ENCODE results near the gene PSME1. TPM values are rescaled to one million over a fixed set of nuclear protein-coding genes. Genes with fewer than 3 reads are reported as not detected.

The PSME1 gene
- polyA plus RNA-seq, 1 donor (not counting 4 experiments of a cell fraction or from before 2014, with no cell fraction given), result 75.1 TPM

GRCh38 chr14:24162093-24162492 lies 26.1 kb downstream of the PSME1 start:
- Histone ChIP-seq H2AFZ (ENCODE audit: control insufficient read depth, low read length) (no peak overlapping the region), H4K20me1 (ENCODE audit: control insufficient read depth, extremely low read depth, insufficient read depth, low read length) (no peaks in the 10 kb centered on the region), H3K27ac (ENCODE audit: control insufficient read depth, insufficient read depth, low read length) (peak overlapping the region; percentile 99), H3K36me3 (ENCODE audit: control insufficient read depth in 2 of 2, extremely low read depth in 1 of 2, insufficient read depth in 2 of 2, low read length in 2 of 2) (peaks cover 53 to 58% of the 10 kb centered on the region in 2 experiments), H3K4me3 (ENCODE audit: control insufficient read depth in 2 of 3, extremely low read depth in 1 of 3, insufficient read depth in 2 of 3, low read depth in 1 of 3, low read length in 3 of 3) (peak overlapping the region; percentile 72 to 96 (median 95)), H3K27me3 (ENCODE audit: control insufficient read depth, extremely low read depth, insufficient read depth, low read length) (no peaks in the 10 kb centered on the region), H3K9me1 (ENCODE audit: control insufficient read depth, extremely low read depth, insufficient read depth, low read length) (no peaks in the 10 kb centered on the region), H3K79me2 (ENCODE audit: control insufficient read depth, insufficient read depth, low read length) (peaks cover 32% of the 10 kb centered on the region), H3K4me1 (ENCODE audit: control insufficient read depth, extremely low read depth, insufficient read depth, low read length) (peaks cover 29% of the 10 kb centered on the region), H3K9ac (ENCODE audit: control insufficient read depth, extremely low read depth, insufficient read depth, low read length) (peak overlapping the region; percentile 100), H3K4me2 (ENCODE audit: control insufficient read depth, extremely low read depth, insufficient read depth, low read depth, low read length) (peak overlapping the region; percentile 100), H3K9me3 (ENCODE audit: control insufficient read depth, low read depth, low read length) (no peaks in the 10 kb centered on the region)
- dilution Hi-C loops (cut with MboI; ENCODE audit: extremely low pct_ligation_motif_present, low sequenced_read_pairs), result no loop called here
- TF ChIP-seq EZH2 (IDR thresholded peaks at IDR 0.05; ENCODE audit: low read length), result no peak
- TF ChIP-seq, protein P1, sequence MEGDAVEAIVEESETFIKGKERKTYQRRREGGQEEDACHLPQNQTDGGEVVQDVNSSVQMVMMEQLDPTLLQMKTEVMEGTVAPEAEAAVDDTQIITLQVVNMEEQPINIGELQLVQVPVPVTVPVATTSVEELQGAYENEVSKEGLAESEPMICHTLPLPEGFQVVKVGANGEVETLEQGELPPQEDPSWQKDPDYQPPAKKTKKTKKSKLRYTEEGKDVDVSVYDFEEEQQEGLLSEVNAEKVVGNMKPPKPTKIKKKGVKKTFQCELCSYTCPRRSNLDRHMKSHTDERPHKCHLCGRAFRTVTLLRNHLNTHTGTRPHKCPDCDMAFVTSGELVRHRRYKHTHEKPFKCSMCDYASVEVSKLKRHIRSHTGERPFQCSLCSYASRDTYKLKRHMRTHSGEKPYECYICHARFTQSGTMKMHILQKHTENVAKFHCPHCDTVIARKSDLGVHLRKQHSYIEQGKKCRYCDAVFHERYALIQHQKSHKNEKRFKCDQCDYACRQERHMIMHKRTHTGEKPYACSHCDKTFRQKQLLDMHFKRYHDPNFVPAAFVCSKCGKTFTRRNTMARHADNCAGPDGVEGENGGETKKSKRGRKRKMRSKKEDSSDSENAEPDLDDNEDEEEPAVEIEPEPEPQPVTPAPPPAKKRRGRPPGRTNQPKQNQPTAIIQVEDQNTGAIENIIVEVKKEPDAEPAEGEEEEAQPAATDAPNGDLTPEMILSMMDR (optimal IDR thresholded peaks at IDR 0.05 in 1 of 3, IDR thresholded peaks at IDR 0.05 in 1 of 3, conservative IDR thresholded peaks at IDR 0.05 in 1 of 3; ENCODE audit: extremely low read depth in 1 of 3, insufficient read depth in 2 of 3, low read length in 3 of 3), result no peak
- FAIRE-seq, result no peak
- no peak for DNase-seq (ENCODE audit: low read depth, low spot score)

DNA sequence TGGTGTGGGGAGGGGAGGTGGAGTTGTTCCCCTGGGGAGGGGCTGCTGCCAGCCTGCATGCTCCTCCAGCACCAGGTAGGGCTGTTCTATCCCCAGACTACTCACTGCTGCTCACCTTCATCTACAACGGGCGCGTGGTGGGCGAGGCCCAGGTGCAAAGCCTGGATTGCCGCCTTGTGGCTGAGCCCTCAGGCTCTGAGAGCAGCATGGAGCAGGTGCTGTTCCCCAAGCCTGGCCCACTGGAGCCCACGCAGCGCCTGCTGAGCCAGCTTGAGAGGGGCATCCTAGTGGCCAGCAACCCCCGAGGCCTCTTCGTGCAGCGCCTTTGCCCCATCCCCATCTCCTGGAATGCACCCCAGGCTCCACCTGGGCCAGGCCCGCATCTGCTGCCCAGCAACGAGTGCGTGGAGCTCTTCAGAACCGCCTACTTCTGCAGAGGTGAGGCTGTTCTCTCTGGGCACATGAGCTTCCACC lies 28.6 kb downstream of the PSME1 start:
- FAIRE-seq, result no peak
- Histone ChIP-seq H3K27ac (ENCODE audit: control insufficient read depth, insufficient read depth, low read length) (no peak overlapping the region), H3K27me3 (ENCODE audit: control insufficient read depth, extremely low read depth, insufficient read depth, low read length) (no peaks in the 10 kb centered on the region), H2AFZ (ENCODE audit: control insufficient read depth, low read length) (no peak overlapping the region), H3K4me3 (ENCODE audit: control insufficient read depth in 2 of 3, extremely low read depth in 1 of 3, insufficient read depth in 2 of 3, low read depth in 1 of 3, low read length in 3 of 3) (no peak overlapping the region), H3K9me1 (ENCODE audit: control insufficient read depth, extremely low read depth, insufficient read depth, low read length) (no peaks in the 10 kb centered on the region), H3K4me1 (ENCODE audit: control insufficient read depth, extremely low read depth, insufficient read depth, low read length) (peaks cover 29% of the 10 kb centered on the region), H3K79me2 (ENCODE audit: control insufficient read depth, insufficient read depth, low read length) (peaks cover 32% of the 10 kb centered on the region), H3K36me3 (ENCODE audit: control insufficient read depth in 2 of 2, extremely low read depth in 1 of 2, insufficient read depth in 2 of 2, low read length in 2 of 2) (peaks cover 45 to 51% of the 10 kb centered on the region in 2 experiments), H4K20me1 (ENCODE audit: control insufficient read depth, extremely low read depth, insufficient read depth, low read length) (no peaks in the 10 kb centered on the region), H3K9ac (ENCODE audit: control insufficient read depth, extremely low read depth, insufficient read depth, low read length) (no peak overlapping the region), H3K4me2 (ENCODE audit: control insufficient read depth, extremely low read depth, insufficient read depth, low read depth, low read length) (no peak overlapping the region), H3K9me3 (ENCODE audit: control insufficient read depth, low read depth, low read length) (no peaks in the 10 kb centered on the region)
- TF ChIP-seq, protein P1 (optimal IDR thresholded peaks at IDR 0.05 in 1 of 3, IDR thresholded peaks at IDR 0.05 in 1 of 3, conservative IDR thresholded peaks at IDR 0.05 in 1 of 3; ENCODE audit: extremely low read depth in 1 of 3, insufficient read depth in 2 of 3, low read length in 3 of 3), result no peak
- no peak for TF ChIP-seq EZH2 (IDR thresholded peaks at IDR 0.05; ENCODE audit: low read length)
- dilution Hi-C loops (cut with MboI; ENCODE audit: extremely low pct_ligation_motif_present, low sequenced_read_pairs), result no loop called here
- DNase-seq (ENCODE audit: low read depth, low spot score), result no peak

Data from keratinocyte (primary cell).